HEK293 (cell line): ENCODE results near the gene CPEB4.

ENCODE experiments used
- ATF2 ChIP-seq: fragments of 450-650 bp; formaldehyde crosslinking; IDR thresholded peaks from 2 replicates; pipeline ENCODE4 v1.5.1; 2016; ENCODE audit warnings: missing biosample characterization, missing genetic modification characterization, low read depth
- CTCF ChIP-seq: fragments of 450-650 bp; formaldehyde crosslinking; IDR thresholded peaks from 2 replicates; pipeline ENCODE4 v1.5.1; 2016; ENCODE audit warnings: missing biosample characterization, missing genetic modification characterization
- ZBTB7A ChIP-seq: fragments of 450-650 bp; formaldehyde crosslinking; IDR thresholded peaks from 2 replicates; pipeline ENCODE4 v1.5.1; 2016; ENCODE audit warnings: low read depth, missing biosample characterization, missing genetic modification characterization
- ZNF112 ChIP-seq: fragments of 450-650 bp; formaldehyde crosslinking; IDR thresholded peaks from 2 replicates; pipeline ENCODE4 v1.5.0; 2017; ENCODE audit warnings: missing biosample characterization, missing genetic modification characterization
- ZNF121 ChIP-seq: fragments of 450-650 bp; formaldehyde crosslinking; IDR thresholded peaks from 2 replicates; pipeline ENCODE4 v1.5.1; 2016; ENCODE audit warnings: missing biosample characterization, missing genetic modification characterization
- ZNF248 ChIP-seq: fragments of 450-650 bp; formaldehyde crosslinking; IDR thresholded peaks from 2 replicates; pipeline ENCODE4 v1.5.1; 2017; ENCODE audit warnings: missing biosample characterization, missing genetic modification characterization
- ZNF529 ChIP-seq: fragments of 450-650 bp; formaldehyde crosslinking; IDR thresholded peaks from 2 replicates; pipeline ENCODE4 v1.5.1; 2017; ENCODE audit warnings: missing genetic modification characterization, missing biosample characterization; ENCODE audit not compliant: insufficient replicate concordance
- ZNF747 ChIP-seq: fragments of 450-650 bp; formaldehyde crosslinking; IDR thresholded peaks from 2 replicates; pipeline ENCODE4 v1.5.1; 2016; ENCODE audit warnings: missing biosample characterization, missing genetic modification characterization
- ZSCAN5A ChIP-seq: fragments of 450-650 bp; formaldehyde crosslinking; IDR thresholded peaks from 2 replicates; pipeline ENCODE4 v1.5.1; 2016; ENCODE audit warnings: missing biosample characterization, missing genetic modification characterization
- ZXDB ChIP-seq: fragments of 450-650 bp; formaldehyde crosslinking; IDR thresholded peaks from 2 replicates; pipeline ENCODE4 v1.5.1; 2016; ENCODE audit warnings: missing biosample characterization, missing genetic modification characterization

- no peak for TF ChIP-seq CTCF
- TF ChIP-seq ZBTB7A (tag by site-specific recombination): no peak
- no peak for TF ChIP-seq ZNF747 (tag by site-specific recombination)
- TF ChIP-seq ZNF529 (tag by site-specific recombination): no peak
- no peak for TF ChIP-seq ZXDB (tag by site-specific recombination)
- no peak for TF ChIP-seq ZSCAN5A (tag by site-specific recombination)
- no peak for TF ChIP-seq ATF2 (tag by site-specific recombination)
- TF ChIP-seq ZNF112 (tag by site-specific recombination): no peak
- TF ChIP-seq ZNF248 (tag by site-specific recombination): no peak
- no peak for TF ChIP-seq ZNF121 (tag by site-specific recombination)
Observed at GRCh38 chr5:173862047-173862477, 26.1 kb upstream of the CPEB4 start.
